ENCODE results near the gene PRPSAP2. TPM values are rescaled to one million over a fixed set of nuclear protein-coding genes. Genes with fewer than 3 reads are reported as not detected.

Gene PRPSAP2
- polyA plus RNA-seq, 2 donors, result 14.7 to 20.3 TPM

GRCh38 chr17:18958611-18959010, 100.7 kb downstream of the PRPSAP2 start:
- peaks cover 0 to 1% of the 10 kb centered on the region in 2 donors for H3K4me1 ChIP-seq (ENCODE audit: control insufficient read depth in 2 of 2, insufficient read depth in 2 of 2, low read length in 1 of 2)
- no peak overlapping the region for H3K4me3 ChIP-seq (ENCODE audit: low read depth in 1 of 2, low read length in 2 of 2)
- H3K27ac ChIP-seq (ENCODE audit: low read depth in 2 of 2, low read length in 1 of 2), result no peak overlapping the region
- H3K9me3 ChIP-seq (ENCODE audit: control insufficient read depth in 2 of 2, insufficient read depth in 1 of 2, low read depth in 1 of 2, low read length in 1 of 2), result no peaks in the 10 kb centered on the region
- no peaks in the 10 kb centered on the region for H3K27me3 ChIP-seq (ENCODE audit: control insufficient read depth in 1 of 2, insufficient read depth in 2 of 2, low read length in 2 of 2)
- no peaks in the 10 kb centered on the region for H3K36me3 ChIP-seq (ENCODE audit: control insufficient read depth in 2 of 2, insufficient read depth in 2 of 2, low read length in 1 of 2)
- 88 to 93% methylated on average over 11 of the region's 11 CpGs for WGBS, 2 donors

DNA sequence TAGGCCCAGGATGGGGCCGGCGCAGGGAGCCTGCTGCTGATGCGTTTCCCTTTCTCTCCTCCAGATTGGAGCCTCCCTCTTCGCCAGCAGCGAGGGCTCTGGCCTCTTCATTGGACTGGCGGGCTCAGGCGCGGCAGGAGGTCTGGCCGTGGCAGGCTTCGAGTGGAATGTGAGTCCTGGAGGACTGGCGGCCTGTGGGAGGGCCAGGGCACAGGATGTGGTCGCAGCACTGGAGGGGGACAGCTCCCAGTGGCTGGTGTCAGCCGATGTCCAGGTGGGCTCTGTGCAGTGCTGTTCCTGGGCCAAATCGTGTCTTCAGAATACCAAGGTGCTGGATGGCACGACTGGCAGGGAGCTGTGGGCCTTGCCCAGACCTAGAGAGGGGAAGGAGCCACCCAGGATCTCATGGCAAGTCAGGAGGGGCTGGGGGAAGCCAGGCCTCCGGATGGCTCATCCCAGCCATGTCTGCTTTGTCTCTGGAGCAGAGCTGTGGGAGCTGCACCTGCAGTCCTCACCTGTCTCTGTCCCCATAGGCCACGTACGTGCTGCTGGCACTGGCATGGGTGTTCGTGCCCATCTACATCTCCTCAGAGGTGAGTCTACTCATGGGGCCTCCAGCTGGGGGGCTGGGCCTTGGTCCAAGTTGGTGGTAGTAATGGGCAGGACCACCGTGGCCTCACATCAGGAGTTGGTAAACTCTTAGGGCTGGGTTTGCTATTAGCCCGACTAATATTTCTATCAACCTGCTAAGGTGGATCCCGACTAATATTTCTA, 101.3 kb downstream of the PRPSAP2 start:
- H3K27me3 ChIP-seq (ENCODE audit: control insufficient read depth in 1 of 2, insufficient read depth in 2 of 2, low read length in 2 of 2), result no peaks in the 10 kb centered on the region
- 85 to 88% methylated on average over 22 of the region's 22 CpGs for WGBS, 2 donors

GRCh38 chr17:18959845-18960240, 101.9 kb downstream of the PRPSAP2 start:
- H3K9me3 ChIP-seq (ENCODE audit: control insufficient read depth in 2 of 2, insufficient read depth in 1 of 2, low read depth in 1 of 2, low read length in 1 of 2), result no peaks in the 10 kb centered on the region
- no peaks in the 10 kb centered on the region for H3K36me3 ChIP-seq (ENCODE audit: control insufficient read depth in 2 of 2, insufficient read depth in 2 of 2, low read length in 1 of 2)
- no peak overlapping the region for H3K27ac ChIP-seq (ENCODE audit: low read depth in 2 of 2, low read length in 1 of 2)
- H3K27me3 ChIP-seq (ENCODE audit: control insufficient read depth in 1 of 2, insufficient read depth in 2 of 2, low read length in 2 of 2), result no peaks in the 10 kb centered on the region
- 91 to 92% methylated on average over 5 of the region's 5 CpGs for WGBS, 2 donors
- no peak overlapping the region for H3K4me3 ChIP-seq (ENCODE audit: low read depth in 1 of 2, low read length in 2 of 2)
- H3K4me1 ChIP-seq (ENCODE audit: control insufficient read depth in 2 of 2, insufficient read depth in 2 of 2, low read length in 1 of 2), result peaks cover 0 to 1% of the 10 kb centered on the region in 2 donors

More for the DNA sequence above, 101.3 kb downstream of the PRPSAP2 start:
- no peak overlapping the region for H3K27ac ChIP-seq (ENCODE audit: low read depth in 2 of 2, low read length in 1 of 2)
- peaks cover 0 to 1% of the 10 kb centered on the region in 2 donors for H3K4me1 ChIP-seq (ENCODE audit: control insufficient read depth in 2 of 2, insufficient read depth in 2 of 2, low read length in 1 of 2)
- no peaks in the 10 kb centered on the region for H3K36me3 ChIP-seq (ENCODE audit: control insufficient read depth in 2 of 2, insufficient read depth in 2 of 2, low read length in 1 of 2)
- H3K9me3 ChIP-seq (ENCODE audit: control insufficient read depth in 2 of 2, insufficient read depth in 1 of 2, low read depth in 1 of 2, low read length in 1 of 2), result no peaks in the 10 kb centered on the region
- H3K4me3 ChIP-seq (ENCODE audit: low read depth in 1 of 2, low read length in 2 of 2), result no peak overlapping the region

- WGBS, 2 donors, result 87 to 88% methylated on average over 15 of the region's 15 CpGs
- H3K9me3 ChIP-seq (ENCODE audit: control insufficient read depth in 2 of 2, insufficient read depth in 1 of 2, low read depth in 1 of 2, low read length in 1 of 2), result no peaks in the 10 kb centered on the region
- H3K36me3 ChIP-seq (ENCODE audit: control insufficient read depth in 2 of 2, insufficient read depth in 2 of 2, low read length in 1 of 2), result no peaks in the 10 kb centered on the region
- peaks cover 0 to 1% of the 10 kb centered on the region in 2 donors for H3K4me1 ChIP-seq (ENCODE audit: control insufficient read depth in 2 of 2, insufficient read depth in 2 of 2, low read length in 1 of 2)
- no peak overlapping the region for H3K4me3 ChIP-seq (ENCODE audit: low read depth in 1 of 2, low read length in 2 of 2)
- no peaks in the 10 kb centered on the region for H3K27me3 ChIP-seq (ENCODE audit: control insufficient read depth in 1 of 2, insufficient read depth in 2 of 2, low read length in 2 of 2)
- H3K27ac ChIP-seq (ENCODE audit: low read depth in 2 of 2, low read length in 1 of 2), result no peak overlapping the region
These were observed 102.3 kb downstream of the PRPSAP2 start for GRCh38 chr17:18960241-18960665.

DNA sequence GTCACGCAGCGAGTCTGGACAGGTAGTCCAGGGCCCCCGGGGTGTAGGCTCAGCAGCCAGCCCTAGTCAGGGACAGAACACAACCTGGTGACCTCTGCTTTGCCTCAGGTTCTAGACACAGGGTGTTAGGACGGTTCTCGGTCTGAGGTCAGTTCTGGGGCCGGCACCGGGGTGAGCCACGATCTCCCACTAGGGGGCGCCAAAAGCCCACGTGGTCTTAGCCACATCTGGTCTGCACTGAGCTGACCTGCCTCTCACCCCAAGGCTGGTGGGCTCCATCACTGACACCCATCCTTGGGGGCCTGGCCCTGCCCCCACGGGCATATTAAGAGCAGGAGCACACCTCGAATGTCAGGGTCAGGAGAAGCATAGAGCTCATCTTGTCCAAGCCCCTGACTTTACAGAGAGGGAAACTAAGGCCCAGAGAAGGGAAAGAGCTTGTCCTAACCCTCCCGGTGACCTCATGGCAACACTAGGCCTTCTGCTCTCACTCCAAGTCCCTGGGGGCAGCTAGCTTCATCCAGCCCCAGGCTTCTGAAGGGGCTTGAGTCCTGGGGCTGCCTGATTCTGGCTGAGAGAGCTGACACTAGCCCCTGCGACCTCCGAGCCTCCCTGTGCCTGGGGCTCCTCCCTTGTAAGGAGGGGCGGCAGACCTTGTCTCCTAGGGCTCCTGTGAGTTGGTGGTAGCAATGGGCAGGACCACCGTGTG, 103.0 kb downstream of the PRPSAP2 start:
- H3K36me3 ChIP-seq (ENCODE audit: control insufficient read depth in 2 of 2, insufficient read depth in 2 of 2, low read length in 1 of 2), result no peaks in the 10 kb centered on the region
- H3K4me3 ChIP-seq (ENCODE audit: low read depth in 1 of 2, low read length in 2 of 2), result no peak overlapping the region
- no peaks in the 10 kb centered on the region for H3K27me3 ChIP-seq (ENCODE audit: control insufficient read depth in 1 of 2, insufficient read depth in 2 of 2, low read length in 2 of 2)
- no peaks in the 10 kb centered on the region for H3K9me3 ChIP-seq (ENCODE audit: control insufficient read depth in 2 of 2, insufficient read depth in 1 of 2, low read depth in 1 of 2, low read length in 1 of 2)
- no peak overlapping the region for H3K27ac ChIP-seq (ENCODE audit: low read depth in 2 of 2, low read length in 1 of 2)
- 34 to 37% methylated on average over 17 of the region's 17 CpGs for WGBS, 2 donors
- H3K4me1 ChIP-seq (ENCODE audit: control insufficient read depth in 2 of 2, insufficient read depth in 2 of 2, low read length in 1 of 2), result peaks cover 0 to 1% of the 10 kb centered on the region in 2 donors

DNA sequence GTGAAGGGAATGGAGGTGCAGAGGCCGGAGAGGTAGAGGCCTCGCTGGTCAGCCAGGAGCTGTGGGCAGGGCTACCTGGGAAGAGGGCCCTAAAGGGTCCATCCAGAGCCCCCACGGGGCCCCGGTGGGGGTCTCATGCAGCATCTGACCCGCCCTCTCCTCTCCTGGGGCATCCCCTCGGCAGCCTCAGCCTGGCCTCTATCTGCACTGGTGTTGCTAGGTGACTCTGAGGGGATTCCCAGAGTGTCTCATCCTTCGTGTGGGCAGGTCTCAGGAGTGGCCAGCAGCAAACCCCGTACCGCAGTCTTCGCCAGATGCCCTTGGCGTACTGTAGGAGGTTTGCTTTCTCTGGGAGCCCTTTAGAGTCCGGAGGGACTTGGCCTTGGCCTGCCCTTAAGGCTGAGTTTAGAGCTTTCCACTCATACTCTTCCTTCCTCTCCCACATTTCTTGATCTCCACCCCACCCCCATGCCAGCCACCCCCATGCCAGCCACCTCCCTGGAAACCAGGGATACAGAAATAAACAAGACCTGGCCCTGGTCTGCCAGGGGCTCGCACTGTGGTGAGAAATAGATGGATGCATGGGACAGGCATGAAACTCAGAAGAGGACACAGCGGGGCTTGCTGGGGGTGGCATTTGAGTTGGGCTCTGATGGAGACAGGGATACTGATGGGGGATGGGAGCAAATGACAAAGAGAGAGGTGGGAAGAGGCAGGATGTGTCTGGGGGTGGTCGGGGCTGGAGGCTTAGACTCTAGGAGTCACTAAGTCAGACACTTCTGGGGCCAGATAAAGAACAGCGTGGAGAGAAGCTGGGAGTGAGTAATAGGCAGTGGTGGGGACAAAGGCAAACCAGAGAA, 103.9 kb downstream of the PRPSAP2 start:
- 59 to 63% methylated on average over 15 to 16 of the region's 16 CpGs for WGBS, 2 donors
- Histone ChIP-seq H3K36me3 (ENCODE audit: control insufficient read depth in 2 of 2, insufficient read depth in 2 of 2, low read length in 1 of 2) (no peaks in the 10 kb centered on the region), H3K27ac (ENCODE audit: low read depth in 2 of 2, low read length in 1 of 2) (no peak overlapping the region), H3K4me1 (ENCODE audit: control insufficient read depth in 2 of 2, insufficient read depth in 2 of 2, low read length in 1 of 2) (peaks cover 0 to 1% of the 10 kb centered on the region in 2 donors), H3K27me3 (ENCODE audit: control insufficient read depth in 1 of 2, insufficient read depth in 2 of 2, low read length in 2 of 2) (no peaks in the 10 kb centered on the region), H3K9me3 (ENCODE audit: control insufficient read depth in 2 of 2, insufficient read depth in 1 of 2, low read depth in 1 of 2, low read length in 1 of 2) (no peaks in the 10 kb centered on the region), H3K4me3 (ENCODE audit: low read depth in 1 of 2, low read length in 2 of 2) (no peak overlapping the region)

DNA sequence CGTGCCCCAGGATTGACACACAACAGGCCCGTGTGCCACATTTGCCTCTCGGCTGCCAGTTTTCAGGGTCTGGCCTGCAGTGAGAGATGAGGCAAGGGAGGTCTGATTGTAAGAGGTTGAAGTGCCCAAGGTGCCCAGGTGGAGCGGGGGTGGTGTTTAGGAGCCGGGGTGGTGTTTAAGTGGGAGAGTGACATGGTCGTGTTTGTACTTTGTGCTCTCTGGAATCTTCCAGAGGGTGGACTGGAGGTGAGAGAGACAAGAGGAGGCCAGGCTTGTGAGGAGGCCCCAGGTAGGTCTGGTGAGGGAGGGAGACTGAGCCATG, 104.5 kb downstream of the PRPSAP2 start:
- Histone ChIP-seq H3K36me3 (ENCODE audit: control insufficient read depth in 2 of 2, insufficient read depth in 2 of 2, low read length in 1 of 2) (no peaks in the 10 kb centered on the region), H3K9me3 (ENCODE audit: control insufficient read depth in 2 of 2, insufficient read depth in 1 of 2, low read depth in 1 of 2, low read length in 1 of 2) (no peaks in the 10 kb centered on the region), H3K4me3 (ENCODE audit: low read depth in 1 of 2, low read length in 2 of 2) (no peak overlapping the region), H3K4me1 (ENCODE audit: control insufficient read depth in 2 of 2, insufficient read depth in 2 of 2, low read length in 1 of 2) (peaks cover 0 to 1% of the 10 kb centered on the region in 2 donors), H3K27ac (ENCODE audit: low read depth in 2 of 2, low read length in 1 of 2) (no peak overlapping the region), H3K27me3 (ENCODE audit: control insufficient read depth in 1 of 2, insufficient read depth in 2 of 2, low read length in 2 of 2) (no peaks in the 10 kb centered on the region)
- 69 to 73% methylated on average over 6 of the region's 6 CpGs for WGBS, 2 donors

DNA sequence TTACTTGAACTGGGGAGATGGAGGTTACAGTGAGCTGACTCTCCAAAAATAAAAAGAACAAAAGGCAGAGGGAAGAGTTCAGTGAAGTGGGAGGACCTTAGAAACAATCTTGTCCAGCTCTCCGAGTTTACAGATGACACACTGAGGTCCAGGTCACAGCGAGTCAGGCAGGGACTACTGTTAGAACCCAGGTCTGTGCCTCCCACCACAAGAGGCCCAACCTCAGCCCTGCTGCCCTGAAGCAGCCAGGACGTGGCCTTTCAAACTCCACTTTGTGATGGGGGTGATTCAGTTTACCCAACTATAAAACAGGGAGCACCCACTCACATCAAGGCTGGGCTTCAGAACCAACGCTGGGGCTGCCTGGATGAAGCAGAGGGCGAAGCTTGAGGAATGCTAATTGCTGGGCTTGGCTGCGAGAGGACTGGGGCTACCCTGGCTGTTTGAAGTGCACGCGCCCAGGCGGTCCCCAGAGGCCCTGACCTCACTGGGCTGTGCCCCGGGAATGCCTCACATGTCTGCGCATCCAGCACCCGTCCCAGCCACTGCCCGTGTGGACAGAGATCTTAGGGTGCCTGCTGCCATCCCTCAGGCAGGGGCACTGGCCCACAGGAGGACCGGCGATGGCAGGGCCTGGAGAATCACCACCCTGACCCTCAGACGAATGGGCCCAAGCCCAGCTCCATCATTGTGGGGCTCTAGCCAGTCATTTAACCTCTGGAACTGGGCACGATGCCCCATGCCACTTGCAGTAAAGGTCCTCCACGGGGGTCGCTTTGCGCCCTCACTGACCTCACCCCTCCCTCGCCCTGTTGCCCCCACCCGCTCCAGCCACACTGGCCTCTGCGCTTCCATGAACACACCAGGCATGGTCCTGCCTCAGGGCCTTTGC, 105.4 kb downstream of the PRPSAP2 start:
- no peaks in the 10 kb centered on the region for H3K36me3 ChIP-seq (ENCODE audit: control insufficient read depth in 2 of 2, insufficient read depth in 2 of 2, low read length in 1 of 2)
- peaks cover 2 to 8% of the 10 kb centered on the region in 2 donors for H3K4me1 ChIP-seq (ENCODE audit: control insufficient read depth in 2 of 2, insufficient read depth in 2 of 2, low read length in 1 of 2)
- H3K4me3 ChIP-seq (ENCODE audit: low read depth in 1 of 2, low read length in 2 of 2), result no peak overlapping the region
- no peaks in the 10 kb centered on the region for H3K9me3 ChIP-seq (ENCODE audit: control insufficient read depth in 2 of 2, insufficient read depth in 1 of 2, low read depth in 1 of 2, low read length in 1 of 2)
- 77 to 86% methylated on average over 23 of the region's 23 CpGs for WGBS, 2 donors
- no peak overlapping the region for H3K27ac ChIP-seq (ENCODE audit: low read depth in 2 of 2, low read length in 1 of 2)
- H3K27me3 ChIP-seq (ENCODE audit: control insufficient read depth in 1 of 2, insufficient read depth in 2 of 2, low read length in 2 of 2), result no peaks in the 10 kb centered on the region

DNA sequence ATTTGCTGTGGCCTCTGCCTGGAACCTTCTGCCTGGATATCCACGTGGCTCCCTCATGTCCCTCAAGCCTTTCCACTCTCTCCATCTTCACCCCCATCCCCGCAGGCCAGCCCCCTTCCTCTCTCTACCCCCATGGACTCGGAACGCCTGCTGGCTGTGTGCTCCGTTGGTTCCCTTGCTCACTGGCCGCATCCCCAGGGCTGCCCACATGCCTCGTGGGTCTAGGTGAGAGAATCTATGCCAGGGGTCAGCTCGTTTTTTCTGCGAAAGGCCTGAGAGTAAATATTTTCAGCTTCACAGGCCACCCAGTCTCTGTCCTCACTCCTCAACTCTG, 106.1 kb downstream of the PRPSAP2 start:
- H3K4me3 ChIP-seq (ENCODE audit: low read depth in 1 of 2, low read length in 2 of 2), result no peak overlapping the region
- peaks cover 0 to 3% of the 10 kb centered on the region in 2 donors for H3K36me3 ChIP-seq (ENCODE audit: control insufficient read depth in 2 of 2, insufficient read depth in 2 of 2, low read length in 1 of 2)
- peaks cover 2 to 14% of the 10 kb centered on the region in 2 donors for H3K4me1 ChIP-seq (ENCODE audit: control insufficient read depth in 2 of 2, insufficient read depth in 2 of 2, low read length in 1 of 2)
- H3K9me3 ChIP-seq (ENCODE audit: control insufficient read depth in 2 of 2, insufficient read depth in 1 of 2, low read depth in 1 of 2, low read length in 1 of 2), result no peaks in the 10 kb centered on the region
- no peak overlapping the region for H3K27ac ChIP-seq (ENCODE audit: low read depth in 2 of 2, low read length in 1 of 2)
- WGBS, 2 donors, result 79 to 86% methylated on average over 9 of the region's 9 CpGs
- no peaks in the 10 kb centered on the region for H3K27me3 ChIP-seq (ENCODE audit: control insufficient read depth in 1 of 2, insufficient read depth in 2 of 2, low read length in 2 of 2)

Measured in esophagus (tissue), 2 donors.